GM18502 (cell line): ENCODE data around the gene SIM1.

Experiments used
- ATAC-seq: cut with Tn5 transposase; IDR thresholded peaks from one replicate; pipeline ENCODE4 v1.9.1; 2021; ENCODE audit warnings: mild to moderate bottlenecking; ENCODE audit not compliant: unreplicated experiment, poor library complexity

Gene SIM1

DNA sequence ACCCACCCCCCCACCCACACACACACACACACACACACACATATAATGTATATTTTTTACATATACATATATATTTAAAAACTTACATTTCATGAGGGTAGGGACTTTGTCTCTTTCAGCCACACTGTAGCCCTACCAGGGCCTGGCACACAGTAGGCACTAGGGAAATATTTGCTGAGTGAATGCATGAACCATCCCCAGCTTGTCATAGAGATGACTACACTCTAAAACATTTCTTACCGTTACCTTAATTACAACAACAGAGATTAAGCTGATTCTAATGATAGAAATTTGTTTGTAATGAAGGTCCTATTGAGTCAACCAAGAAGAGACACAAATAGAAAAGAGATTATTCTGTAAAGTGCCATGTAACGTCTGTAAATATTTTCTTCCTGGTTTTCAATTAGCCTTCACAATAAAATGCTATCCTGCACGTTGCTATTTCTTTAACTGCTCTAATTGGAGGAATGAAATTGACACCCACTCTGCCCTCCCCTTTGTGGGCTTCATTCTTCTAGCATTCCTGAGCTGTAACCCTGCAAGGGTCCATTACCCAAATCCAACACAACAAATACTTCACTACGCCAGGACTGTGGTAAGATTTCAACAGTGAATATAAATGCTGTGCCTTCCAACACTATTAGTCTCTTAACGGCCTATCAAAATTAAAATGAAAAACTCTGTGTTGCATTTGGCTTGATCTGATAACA, 30.8 kb downstream of the SIM1 start:
- ATAC-seq, result no peak

DNA sequence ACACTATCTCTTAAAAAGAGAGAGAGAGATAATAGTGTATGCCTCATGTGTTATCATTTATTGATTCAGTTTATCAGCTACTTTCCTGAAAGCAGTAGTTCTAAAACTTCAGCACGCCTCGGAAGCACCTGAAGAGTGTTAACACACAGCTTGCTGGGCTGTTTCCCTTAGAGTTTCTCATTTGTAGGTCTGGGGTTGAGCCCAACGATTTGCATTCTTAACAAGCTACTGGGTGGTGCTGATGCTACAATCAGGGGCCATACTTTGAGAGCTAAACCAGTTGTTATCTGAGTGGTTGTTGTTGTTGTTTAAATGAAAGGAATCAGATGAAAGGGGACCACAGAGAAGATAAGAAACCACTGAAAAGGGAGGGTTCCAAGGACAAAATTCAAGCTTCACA, 32.6 kb downstream of the SIM1 start:
- ATAC-seq, result no peak

DNA sequence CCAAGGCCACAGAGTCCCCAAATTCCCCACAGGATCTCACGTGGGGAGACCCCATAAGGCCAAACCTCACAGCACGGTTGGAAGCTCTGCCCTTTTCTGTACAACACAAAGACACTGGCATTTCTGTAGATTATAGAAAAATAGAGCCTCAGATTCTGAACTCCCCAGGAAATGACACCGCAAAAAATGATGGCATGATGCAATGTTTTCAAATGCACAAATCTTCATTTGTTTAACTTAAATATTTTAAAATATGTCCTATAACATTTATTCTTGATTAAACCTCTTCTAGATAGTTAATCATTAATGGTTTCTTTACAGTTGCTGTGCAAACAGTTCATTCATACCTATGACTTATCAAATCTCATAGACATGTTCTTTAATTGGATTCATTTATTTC, 33.8 kb downstream of the SIM1 start:
- no peak for ATAC-seq

DNA sequence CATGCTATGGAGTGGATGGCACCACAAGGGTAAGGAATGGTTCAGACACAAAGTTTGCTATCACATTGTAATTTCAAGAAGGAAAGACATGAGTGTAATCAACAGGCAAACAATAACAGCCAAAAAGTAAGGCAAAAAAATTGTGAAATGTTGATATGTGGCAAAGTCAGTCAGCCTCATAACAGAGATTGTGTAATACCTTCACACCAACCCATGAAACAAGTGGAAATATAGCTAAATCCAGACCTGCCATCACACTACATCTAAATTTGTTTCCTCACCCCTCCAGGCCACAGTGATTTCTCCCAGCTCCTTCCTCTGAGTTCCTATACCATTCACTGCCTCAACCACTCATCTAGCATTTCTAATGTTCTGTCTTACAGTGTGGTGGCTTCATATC, 37.3 kb downstream of the SIM1 start:
- ATAC-seq, result no peak

DNA sequence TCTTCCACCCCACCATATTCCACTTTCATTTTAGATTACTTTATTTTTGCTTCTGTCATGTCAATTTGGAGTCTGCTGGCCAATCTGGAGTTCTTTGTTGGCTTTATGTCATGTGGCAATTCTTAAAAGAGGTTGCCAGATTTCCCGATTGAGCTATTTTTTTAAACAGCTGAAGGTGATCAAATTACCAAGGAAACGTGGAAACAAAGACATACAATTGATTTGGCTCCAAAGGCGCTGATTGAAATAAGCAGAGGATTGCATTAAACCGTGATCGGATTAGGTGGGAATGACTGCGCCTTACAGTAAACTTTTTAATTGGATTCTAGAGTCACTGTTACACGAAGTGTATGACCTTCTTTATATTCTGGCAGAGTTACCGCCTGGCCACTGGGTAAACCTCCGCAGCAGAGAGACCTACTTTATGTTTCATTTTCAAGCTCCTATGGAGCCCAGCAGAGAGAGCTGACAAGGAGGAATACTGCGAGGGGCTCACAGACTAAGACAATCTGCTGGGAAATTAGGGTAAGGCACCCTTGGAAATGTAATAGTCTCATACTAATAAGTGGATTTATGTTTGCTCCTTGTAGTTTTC, 37.9 kb downstream of the SIM1 start:
- no peak for ATAC-seq

DNA sequence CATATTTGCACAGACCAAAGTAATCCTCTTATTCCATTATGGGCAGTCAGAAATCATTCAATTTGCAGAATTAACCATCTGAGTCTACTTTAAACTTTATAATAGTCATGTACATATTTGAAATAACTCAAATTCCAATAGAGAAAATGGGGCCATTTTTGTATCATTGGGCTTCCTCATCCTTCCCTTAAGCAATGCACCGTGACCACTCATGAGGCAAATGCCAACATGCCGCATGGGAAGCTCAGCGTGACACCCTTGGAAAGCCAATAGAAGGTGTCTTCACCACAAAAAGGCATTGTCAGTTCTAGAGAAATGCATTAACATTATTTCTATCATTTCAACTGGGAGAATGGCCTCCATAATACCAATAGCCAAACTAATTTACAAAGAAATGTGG, 38.5 kb downstream of the SIM1 start:
- ATAC-seq, result no peak

DNA sequence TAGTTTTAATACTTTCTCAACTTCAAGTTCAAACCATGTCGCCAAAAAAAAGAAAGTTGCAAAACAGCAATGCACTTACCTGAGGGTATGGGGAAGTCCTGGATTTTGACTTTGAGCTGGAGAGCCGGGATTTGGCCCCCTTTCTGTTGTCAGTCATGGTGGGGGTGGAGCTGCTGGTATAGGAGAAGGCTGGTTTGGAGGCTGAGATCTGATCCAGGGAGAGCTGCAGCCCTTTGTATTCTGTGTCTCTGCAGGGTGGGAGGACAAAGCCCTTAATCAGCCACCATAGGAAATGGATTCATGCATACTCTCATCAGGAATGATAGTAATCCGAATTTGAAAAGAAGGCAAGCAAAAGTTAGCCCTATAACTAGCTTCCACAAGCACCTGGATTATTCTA, 44.0 kb downstream of the SIM1 start:
- ATAC-seq, result no peak

DNA sequence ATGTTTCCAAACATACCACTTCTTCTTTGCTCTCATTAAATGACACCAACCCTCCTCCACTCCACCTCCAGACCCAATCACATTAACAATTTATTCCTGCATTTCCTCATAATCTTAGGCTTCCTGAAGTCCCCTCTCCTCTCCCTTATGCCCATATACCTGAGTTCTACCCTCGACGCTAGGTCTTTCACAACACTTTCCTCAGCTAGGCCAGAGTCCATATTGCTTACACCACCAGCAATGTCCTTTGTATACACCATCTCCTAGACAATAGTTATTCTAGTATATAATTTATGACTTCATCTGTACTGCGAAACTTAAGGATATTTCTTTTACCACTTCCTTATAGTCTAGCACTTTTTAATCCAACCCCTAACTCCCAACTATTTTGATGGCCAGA, 47.7 kb downstream of the SIM1 start:
- no peak for ATAC-seq

DNA sequence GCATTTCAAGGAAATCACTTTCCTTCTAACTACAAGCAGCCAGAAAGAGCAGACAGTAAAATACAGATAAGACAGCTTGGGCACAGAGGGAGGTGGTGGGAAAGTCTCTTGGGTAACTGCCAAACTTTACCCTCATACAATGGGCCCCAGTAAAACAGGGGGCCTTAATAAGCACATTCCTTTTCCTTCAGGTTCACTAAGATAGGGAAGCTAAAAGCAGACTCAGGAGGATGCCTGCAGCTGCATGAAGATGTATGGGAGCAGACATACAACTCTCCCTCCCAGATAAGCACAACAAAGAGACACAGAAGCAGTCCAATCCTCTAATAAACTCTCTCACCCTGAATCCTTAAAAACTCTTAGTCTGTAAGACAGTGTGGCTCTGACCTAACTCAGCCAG, 49.0 kb downstream of the SIM1 start:
- no peak for ATAC-seq

DNA sequence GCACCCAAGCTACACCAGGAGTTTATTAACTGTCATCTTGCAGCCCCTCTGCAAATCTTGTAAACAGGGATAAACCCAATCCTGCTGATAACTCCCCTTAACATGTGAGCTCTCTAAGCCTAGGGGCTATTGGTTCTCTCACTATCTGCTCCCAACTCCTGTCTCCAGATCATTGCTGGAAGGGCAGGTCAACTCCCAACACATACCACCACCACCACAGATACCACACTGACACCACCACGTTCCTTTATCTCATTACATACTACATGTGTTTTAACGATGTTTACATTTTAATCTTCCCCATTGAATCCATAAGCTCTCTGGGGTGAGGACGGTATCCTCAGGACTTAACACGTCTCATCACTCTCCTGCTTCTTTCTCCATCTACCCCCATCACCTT, 51.8 kb downstream of the SIM1 start:
- no peak for ATAC-seq

DNA sequence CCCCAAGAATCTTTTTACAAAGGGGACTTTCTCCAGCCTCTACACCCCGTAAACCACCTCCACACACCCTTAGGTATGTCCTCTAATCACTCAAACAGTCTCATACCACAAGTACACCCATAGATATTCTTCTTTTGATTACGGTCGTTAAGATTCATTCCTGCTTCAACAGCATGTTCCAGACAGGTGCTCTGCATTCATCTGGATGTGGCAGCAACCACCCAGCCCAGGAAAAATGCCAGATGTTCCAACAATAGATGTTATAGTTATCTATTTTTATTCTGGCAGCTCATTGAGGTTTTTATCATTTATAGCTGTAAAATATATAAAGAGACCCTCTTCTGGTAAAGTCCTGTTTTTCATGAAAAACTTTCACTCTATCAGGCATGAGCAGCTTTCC, 60.7 kb downstream of the SIM1 start:
- ATAC-seq, result no peak

DNA sequence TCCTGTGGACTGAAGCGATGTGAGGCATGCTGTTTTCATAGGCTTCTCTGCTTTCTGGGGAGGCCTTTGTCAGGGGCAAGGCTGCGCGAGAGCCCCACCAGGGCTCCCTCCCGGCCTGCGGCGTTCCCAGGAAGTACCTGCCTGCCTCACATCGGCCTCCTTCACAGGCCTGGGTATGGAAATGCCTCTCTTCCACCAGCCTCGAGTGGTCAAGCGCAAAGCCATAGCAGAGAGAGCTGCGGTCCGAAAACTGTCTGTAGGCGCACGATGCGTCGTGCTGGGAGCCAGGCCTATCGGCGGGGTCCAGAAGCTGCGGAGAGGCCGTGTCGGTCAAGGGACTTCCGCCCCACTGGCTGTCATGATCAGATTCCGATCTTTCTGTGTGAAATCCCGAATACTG, 71.2 kb downstream of the SIM1 start:
- no peak for ATAC-seq

DNA sequence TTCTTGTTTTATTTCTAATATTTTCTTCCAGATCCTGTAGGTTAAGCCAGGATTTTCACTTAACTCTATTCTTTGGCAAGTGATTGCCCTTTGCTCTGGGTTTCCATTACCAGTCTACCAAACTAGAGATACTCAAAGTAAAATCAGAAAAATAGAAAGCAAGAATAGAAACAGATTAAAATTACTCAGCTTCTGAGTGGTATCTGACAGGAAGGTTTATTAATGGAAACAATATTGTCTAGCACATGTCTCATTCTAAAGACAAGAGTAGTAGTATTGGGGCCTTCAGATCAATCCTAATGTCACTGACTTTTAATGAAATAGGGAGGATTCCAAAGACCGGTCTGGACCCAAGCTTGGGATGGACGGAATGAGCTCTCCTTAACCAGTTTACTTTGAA, 72.3 kb downstream of the SIM1 start:
- ATAC-seq, result no peak

DNA sequence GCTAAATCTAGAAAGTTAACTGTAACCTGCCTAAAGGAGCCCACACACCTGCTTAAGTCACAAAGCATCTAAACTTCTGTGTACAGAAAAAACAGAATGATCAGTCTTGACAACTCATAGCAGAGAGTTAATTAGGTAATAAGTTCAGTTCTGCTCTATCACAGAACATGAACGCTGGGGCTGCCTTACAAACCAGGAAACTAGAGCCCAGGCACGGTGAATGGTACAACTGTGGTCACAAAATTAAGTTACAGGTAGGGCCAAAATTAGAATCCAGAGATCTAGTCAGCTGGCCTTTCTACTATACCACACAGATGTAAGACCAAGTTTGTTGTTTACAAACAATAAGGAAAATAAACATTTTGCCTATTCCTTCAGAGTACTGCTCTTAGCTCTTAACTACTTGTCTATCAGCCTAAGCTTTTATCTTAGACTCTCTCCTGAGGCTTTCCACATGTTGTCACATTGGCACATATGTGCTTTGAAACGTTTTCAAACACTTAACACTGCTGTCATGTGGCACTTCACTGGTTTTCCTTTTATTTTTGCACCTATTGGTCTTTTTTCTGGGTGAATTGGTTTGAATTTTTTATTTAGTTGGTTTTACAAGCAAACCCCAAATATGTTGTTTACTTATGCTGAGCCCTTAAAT, 75.7 kb downstream of the SIM1 start:
- no peak for ATAC-seq

DNA sequence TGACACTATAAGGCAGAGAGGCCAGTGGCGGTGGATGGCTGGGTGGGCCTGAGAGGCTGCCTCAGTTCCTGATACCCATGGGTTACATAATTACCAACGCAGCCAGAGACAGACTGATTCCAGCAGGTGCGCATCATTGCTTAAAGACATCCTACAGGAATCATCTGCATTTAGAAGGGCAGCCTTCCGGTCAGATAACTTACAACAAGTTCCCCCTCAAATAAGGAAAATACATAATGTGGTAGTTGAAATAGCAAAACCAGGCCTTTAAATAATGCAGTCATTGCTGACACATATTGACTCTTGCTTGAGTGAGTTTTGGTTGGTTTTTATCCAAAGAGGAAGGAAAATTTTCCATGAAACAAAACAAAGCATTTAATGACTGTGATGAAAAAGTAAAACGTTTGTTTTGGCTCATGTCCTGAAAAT, 81.9 kb downstream of the SIM1 start:
- no peak for ATAC-seq

DNA sequence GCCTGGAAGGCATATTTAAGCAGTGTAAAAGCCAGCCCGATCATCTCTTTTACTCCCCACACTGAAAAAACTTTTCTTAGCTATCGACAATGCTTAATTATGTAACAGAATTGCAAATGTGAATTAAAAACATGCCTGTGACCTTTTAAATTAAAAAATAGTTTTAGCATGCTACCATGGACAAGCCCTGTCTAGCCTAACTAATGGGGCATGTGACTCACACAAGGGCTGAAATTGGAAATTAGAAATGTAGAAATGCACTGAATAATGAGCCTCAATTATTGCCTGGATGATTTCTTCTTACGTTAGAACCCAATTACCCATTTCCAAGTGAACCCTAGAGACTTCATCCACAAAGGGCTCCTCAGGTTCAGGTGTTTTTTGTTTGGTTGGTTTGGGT, 82.7 kb downstream of the SIM1 start:
- ATAC-seq, result no peak

DNA sequence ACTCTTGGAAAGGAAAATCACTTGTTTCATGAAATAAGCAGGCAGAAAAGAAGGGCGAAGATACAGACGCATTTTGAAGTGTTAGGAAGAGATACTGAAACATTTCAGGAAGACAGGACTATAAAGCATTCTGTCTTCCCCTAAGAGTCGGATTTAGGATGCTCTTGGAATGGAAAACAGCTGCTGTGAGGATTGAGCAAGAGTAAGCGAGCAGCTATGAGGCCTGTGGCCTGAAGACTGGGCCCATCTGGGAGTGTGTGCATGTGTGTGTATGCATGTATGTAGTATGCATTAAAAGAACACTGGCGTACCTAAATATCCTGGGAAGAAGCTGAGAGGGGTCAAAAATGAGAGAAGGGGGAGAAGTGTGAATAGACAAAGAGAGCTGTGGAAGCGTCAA, 83.6 kb downstream of the SIM1 start:
- ATAC-seq, result no peak

DNA sequence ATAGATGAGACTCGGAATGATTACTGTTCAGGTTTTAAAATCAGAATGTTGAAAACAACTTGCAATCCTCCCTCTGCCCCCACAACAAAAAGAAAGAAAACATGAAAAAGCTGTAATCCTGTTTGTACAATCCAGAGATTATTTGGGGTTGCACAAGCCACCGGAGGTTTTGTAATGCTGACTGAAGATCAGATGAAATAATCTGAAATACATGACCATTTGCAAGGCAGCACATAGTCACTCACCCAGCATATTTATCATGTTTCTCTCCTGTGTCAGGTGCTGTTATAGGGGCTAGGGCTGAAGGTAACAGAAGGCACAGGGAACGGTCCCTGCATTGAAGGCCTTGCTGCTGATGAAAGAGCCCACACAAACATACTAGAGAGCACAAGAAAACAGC, 85.3 kb downstream of the SIM1 start:
- ATAC-seq, result no peak

DNA sequence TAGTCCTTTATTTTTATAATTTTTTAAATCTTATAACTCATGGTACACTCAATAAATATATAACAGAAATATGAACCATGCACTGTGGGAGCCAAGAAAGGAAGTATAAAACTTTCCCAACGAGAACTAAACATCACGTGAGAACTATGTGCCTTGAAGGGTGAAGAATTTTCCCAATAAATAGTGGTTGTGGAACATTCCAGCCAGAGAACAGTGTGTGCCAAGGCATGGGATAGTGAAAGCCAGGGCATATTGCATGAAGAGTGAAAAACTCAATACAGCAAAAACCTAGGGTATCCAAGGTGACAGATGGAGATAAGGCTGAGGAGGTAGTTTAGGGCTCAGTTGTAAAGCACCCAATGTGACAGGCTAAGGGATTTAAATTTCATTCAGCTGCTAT, 86.1 kb downstream of the SIM1 start:
- no peak for ATAC-seq

DNA sequence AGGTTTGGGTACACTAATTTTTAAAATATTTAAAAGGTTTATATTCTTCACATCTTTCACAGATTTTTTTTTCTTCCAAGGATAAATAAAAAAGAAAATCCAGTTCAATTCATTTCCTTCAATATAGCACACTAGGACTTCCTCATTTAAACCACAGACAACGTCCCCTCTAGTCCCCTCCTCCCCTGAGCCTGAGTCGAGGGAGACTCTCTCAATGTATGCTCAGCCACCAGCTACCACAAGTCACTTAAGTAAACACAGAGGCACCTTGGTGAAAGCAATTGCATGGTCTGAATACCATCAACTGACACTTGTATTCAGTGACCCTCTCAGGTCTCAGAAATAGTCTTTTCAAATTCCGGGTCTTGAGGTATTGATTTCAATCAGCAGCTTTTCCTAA, 88.6 kb downstream of the SIM1 start:
- ATAC-seq, result no peak

DNA sequence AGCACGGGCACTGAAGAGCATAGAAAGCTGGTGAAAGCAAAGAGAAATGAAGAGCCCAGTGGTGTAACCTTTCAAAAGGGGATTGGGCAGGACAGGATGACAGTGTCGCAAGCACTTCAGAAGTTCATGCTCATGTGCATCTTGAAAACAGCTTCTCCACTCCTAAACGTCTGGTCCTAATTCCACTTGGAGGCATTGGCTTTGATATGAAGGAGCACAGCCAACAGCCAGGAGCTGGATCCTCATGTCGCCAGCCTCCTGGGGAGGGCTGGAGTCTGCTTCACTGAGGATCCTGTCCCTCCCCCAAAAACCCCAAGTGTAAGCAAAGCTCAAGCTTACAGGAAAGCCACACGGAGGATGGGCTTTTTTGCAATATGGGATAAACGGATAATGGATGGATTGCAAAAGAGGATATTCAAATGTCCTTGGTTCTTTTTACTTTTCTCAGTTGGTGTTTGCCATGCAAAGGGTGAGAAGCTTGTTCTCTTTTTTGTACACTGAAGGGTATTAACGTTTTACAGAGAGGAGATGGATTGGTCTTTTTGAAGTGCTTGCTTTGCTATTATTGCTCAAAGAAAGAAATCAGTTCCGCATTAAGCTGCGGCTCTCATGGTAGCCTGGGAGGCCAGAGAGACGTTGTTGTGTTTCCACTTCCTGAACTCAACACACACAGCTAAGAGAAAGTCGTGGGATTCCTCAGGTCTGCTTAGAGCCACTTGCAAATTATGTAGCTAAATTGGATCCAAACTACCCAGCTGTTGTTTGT, 92.2 kb downstream of the SIM1 start:
- no peak for ATAC-seq
